Gastrocnemius medialis (tissue), 4 donors: Measurements from ENCODE around the gene ZNF652.

ENCODE experiments used
- POLR2A ChIP-seq, 2 donors: fragments of 450-650 bp; IDR thresholded peaks; one replicate each; pipeline ENCODE4 v1.6.1; 2017; ENCODE audit warnings: antibody characterized with exemption in 2 of 2, mild to moderate bottlenecking in 2 of 2, moderate library complexity in 2 of 2
- TF ChIP-seq, protein P1 (sequence below), 5 experiments: fragments of 450-650 bp in 3 of 5; fragments of 200-600 bp in 2 of 5; sonication (generic) in 2 of 5; IDR thresholded peaks in 4 of 5; conservative IDR thresholded peaks in 1 of 5; 1 replicate in 4 of 5; 2 replicates in 1 of 5; pipeline ENCODE4 v1.5.1; 2016 to 2019; ENCODE audit warnings: antibody characterized with exemption in 5 of 5, mild to moderate bottlenecking in 3 of 5, moderate library complexity in 3 of 5

DNA sequence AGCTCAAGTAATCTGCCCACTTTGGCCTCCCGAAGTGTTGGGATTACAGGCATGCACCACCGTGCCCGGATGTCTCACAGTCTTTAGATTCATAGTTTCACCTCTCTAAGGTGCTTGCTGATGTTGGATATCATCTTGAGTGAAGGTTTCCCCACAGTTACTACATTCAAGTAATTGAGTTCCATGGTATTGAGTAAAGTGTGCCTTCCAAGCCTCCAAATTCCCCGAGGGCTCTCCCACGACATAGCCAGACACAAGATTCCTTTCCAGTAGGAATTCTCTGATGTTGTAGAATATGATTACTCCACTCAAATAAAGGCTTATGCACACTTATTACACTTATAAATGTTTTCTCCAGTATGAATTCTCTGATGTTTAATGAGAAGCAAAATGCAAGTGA is 16.3 kb upstream of the ZNF652 start:
- TF ChIP-seq, protein P1, sequence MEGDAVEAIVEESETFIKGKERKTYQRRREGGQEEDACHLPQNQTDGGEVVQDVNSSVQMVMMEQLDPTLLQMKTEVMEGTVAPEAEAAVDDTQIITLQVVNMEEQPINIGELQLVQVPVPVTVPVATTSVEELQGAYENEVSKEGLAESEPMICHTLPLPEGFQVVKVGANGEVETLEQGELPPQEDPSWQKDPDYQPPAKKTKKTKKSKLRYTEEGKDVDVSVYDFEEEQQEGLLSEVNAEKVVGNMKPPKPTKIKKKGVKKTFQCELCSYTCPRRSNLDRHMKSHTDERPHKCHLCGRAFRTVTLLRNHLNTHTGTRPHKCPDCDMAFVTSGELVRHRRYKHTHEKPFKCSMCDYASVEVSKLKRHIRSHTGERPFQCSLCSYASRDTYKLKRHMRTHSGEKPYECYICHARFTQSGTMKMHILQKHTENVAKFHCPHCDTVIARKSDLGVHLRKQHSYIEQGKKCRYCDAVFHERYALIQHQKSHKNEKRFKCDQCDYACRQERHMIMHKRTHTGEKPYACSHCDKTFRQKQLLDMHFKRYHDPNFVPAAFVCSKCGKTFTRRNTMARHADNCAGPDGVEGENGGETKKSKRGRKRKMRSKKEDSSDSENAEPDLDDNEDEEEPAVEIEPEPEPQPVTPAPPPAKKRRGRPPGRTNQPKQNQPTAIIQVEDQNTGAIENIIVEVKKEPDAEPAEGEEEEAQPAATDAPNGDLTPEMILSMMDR (IDR thresholded peaks at IDR 0.05 in 4 of 5, conservative IDR thresholded peaks at IDR 0.05 in 1 of 5), result no peak
- TF ChIP-seq POLR2A (IDR thresholded peaks at IDR 0.05), result no peak
